ENCODE results near the gene STRADB.

- no peak for TF ChIP-seq CTCF (IDR thresholded peaks at IDR 0.05)
- TF ChIP-seq POLR2A (IDR thresholded peaks at IDR 0.05) = no peak
These were observed 14.0 kb downstream of the STRADB start for GRCh38 chr2:201465524-201465971.
